IMR-90 (cell line): ENCODE results near the gene RSF1.
"Not testable (repeated sequence)": the region's sequence is repeated elsewhere in the genome, so short reads cannot be mapped to it uniquely, and the experiment has no call there.

Experiments used
- CEBPB ChIP-seq: IDR thresholded peaks from 2 replicates; pipeline ENCODE4 v1.6.1; 2012; ENCODE audit warnings: low read depth, low read length, improper control_type of control experiment
- CTCF ChIP-seq: conservative IDR thresholded peaks from 2 replicates; pipeline ENCODE4 v1.5.1; 2012; ENCODE audit warnings: mild to moderate bottlenecking, low read depth, low read length, improper control_type of control experiment
- ELK1 ChIP-seq: fragments of 150-350 bp; IDR thresholded peaks from 2 replicates; pipeline ENCODE4 v1.6.1; 2016; ENCODE audit warnings: low read depth, mild to moderate bottlenecking, low read length, moderate library complexity, borderline replicate concordance
- FOS ChIP-seq: fragments of 150-350 bp; IDR thresholded peaks from 2 replicates; pipeline ENCODE4 v1.6.1; 2016; ENCODE audit warnings: low read depth, low read length
- MAFK ChIP-seq: IDR thresholded peaks from 2 replicates; pipeline ENCODE4 v1.6.1; 2012; ENCODE audit warnings: low read depth, low read length, improper control_type of control experiment
- POLR2A ChIP-seq: IDR thresholded peaks from 2 replicates; pipeline ENCODE4 v1.6.1; 2012; ENCODE audit warnings: mild to moderate bottlenecking, low read depth, low read length
- RAD21 ChIP-seq: IDR thresholded peaks from 2 replicates; pipeline ENCODE4 v1.6.1; 2012; ENCODE audit warnings: low read length, improper control_type of control experiment
- RCOR1 ChIP-seq: IDR thresholded peaks from 2 replicates; pipeline ENCODE4 v1.6.1; 2012; ENCODE audit warnings: mild to moderate bottlenecking, low read length, improper control_type of control experiment; ENCODE audit not compliant: insufficient replicate concordance
- USF2 ChIP-seq: fragments of 150-350 bp; IDR thresholded peaks from 2 replicates; pipeline ENCODE4 v1.6.1; 2017; ENCODE audit warnings: mild to moderate bottlenecking, antibody characterized with exemption, low read length, low read depth

GRCh38 chr11:77857906-77858457, 37.5 kb upstream of the RSF1 start:
- not testable (repeated sequence) for TF ChIP-seq CTCF, POLR2A, FOS, ELK1, USF2, RCOR1, CEBPB, RAD21, MAFK
